ENCODE measurements around the gene SERPINA4.
"Not testable (repeated sequence)": the region's sequence is repeated elsewhere in the genome, so short reads cannot be mapped to it uniquely, and the experiment has no call there.

Gene SERPINA4

GRCh38 chr14:94600148-94600545 is 38.9 kb downstream of the SERPINA4 start:
- H3K9ac ChIP-seq (ENCODE audit: insufficient read length, low read depth), result no peak overlapping the region
- no peak overlapping the region for H3K4me3 ChIP-seq (ENCODE audit: insufficient read length, low read depth)
- no peaks in the 10 kb centered on the region for H3K27me3 ChIP-seq (ENCODE audit: insufficient read depth, insufficient read length)
- H3K4me1 ChIP-seq (ENCODE audit: insufficient read depth, insufficient read length), result peaks cover 10% of the 10 kb centered on the region
- TF ChIP-seq YY1 (IDR thresholded peaks at IDR 0.05; ENCODE audit: insufficient read depth, insufficient read length), result no peak
- TF ChIP-seq SUZ12 (IDR thresholded peaks at IDR 0.05; ENCODE audit: extremely low read depth, insufficient read depth, insufficient read length), result no peak
- no peak for TF ChIP-seq ZNF274 (IDR thresholded peaks at IDR 0.05; ENCODE audit: low read depth, low read length)
- H3K9me3 ChIP-seq (ENCODE audit: insufficient read depth, low read length), result 0 out of 2 replicates have a peak, but pooled peaks cover 5% of the 10 kb centered on the region
- H3K36me3 ChIP-seq (ENCODE audit: insufficient read depth, insufficient read length, low read length), result no peaks in the 10 kb centered on the region
- DNase-seq (ENCODE audit: low read depth, low spot score), result no peak

- Histone ChIP-seq H3K36me3 (ENCODE audit: insufficient read depth, insufficient read length, low read length) (no peaks in the 10 kb centered on the region), H3K4me1 (ENCODE audit: insufficient read depth, insufficient read length) (peaks cover 10% of the 10 kb centered on the region), H3K4me3 (ENCODE audit: insufficient read length, low read depth) (no peak overlapping the region), H3K9me3 (ENCODE audit: insufficient read depth, low read length) (0 out of 2 replicates have a peak, but pooled peaks cover 5% of the 10 kb centered on the region), H3K9ac (ENCODE audit: insufficient read length, low read depth) (no peak overlapping the region), H3K27me3 (ENCODE audit: insufficient read depth, insufficient read length) (no peaks in the 10 kb centered on the region)
- DNase-seq (ENCODE audit: low read depth, low spot score), result no peak
- TF ChIP-seq ZNF274 (IDR thresholded peaks at IDR 0.05; ENCODE audit: low read depth, low read length) (no peak), SUZ12 (IDR thresholded peaks at IDR 0.05; ENCODE audit: extremely low read depth, insufficient read depth, insufficient read length) (no peak), YY1 (IDR thresholded peaks at IDR 0.05; ENCODE audit: insufficient read depth, insufficient read length) (no peak)
Observed at GRCh38 chr14:94601884-94602391, 40.7 kb downstream of the SERPINA4 start.

- Histone ChIP-seq H3K27me3 (ENCODE audit: insufficient read depth, insufficient read length) (no peaks in the 10 kb centered on the region), H3K9ac (ENCODE audit: insufficient read length, low read depth) (no peak overlapping the region), H3K36me3 (ENCODE audit: insufficient read depth, insufficient read length, low read length) (no peaks in the 10 kb centered on the region), H3K9me3 (ENCODE audit: insufficient read depth, low read length) (0 out of 2 replicates have a peak, but pooled peaks cover 5% of the 10 kb centered on the region), H3K4me3 (ENCODE audit: insufficient read length, low read depth) (no peak overlapping the region), H3K4me1 (ENCODE audit: insufficient read depth, insufficient read length) (peaks cover 10% of the 10 kb centered on the region)
- DNase-seq (ENCODE audit: low read depth, low spot score), result no peak
- no peak for TF ChIP-seq SUZ12 (IDR thresholded peaks at IDR 0.05; ENCODE audit: extremely low read depth, insufficient read depth, insufficient read length)
Observed at GRCh38 chr14:94602722-94603121, 41.5 kb downstream of the SERPINA4 start.

- H3K27me3 ChIP-seq (ENCODE audit: insufficient read depth, insufficient read length), result no peaks in the 10 kb centered on the region
- no peak overlapping the region for H3K9ac ChIP-seq (ENCODE audit: insufficient read length, low read depth)
- no peak for DNase-seq (ENCODE audit: low read depth, low spot score)
- no peak overlapping the region for H3K4me3 ChIP-seq (ENCODE audit: insufficient read length, low read depth)
- no peaks in the 10 kb centered on the region for H3K4me1 ChIP-seq (ENCODE audit: insufficient read depth, insufficient read length)
- no peaks in the 10 kb centered on the region for H3K36me3 ChIP-seq (ENCODE audit: insufficient read depth, insufficient read length, low read length)
- 0 out of 2 replicates have a peak, but pooled peaks cover 3% of the 10 kb centered on the region for H3K9me3 ChIP-seq (ENCODE audit: insufficient read depth, low read length)
- no peak for TF ChIP-seq ZNF274 (IDR thresholded peaks at IDR 0.05; ENCODE audit: low read depth, low read length)
- TF ChIP-seq SUZ12 (IDR thresholded peaks at IDR 0.05; ENCODE audit: extremely low read depth, insufficient read depth, insufficient read length), result no peak
- TF ChIP-seq YY1 (IDR thresholded peaks at IDR 0.05; ENCODE audit: insufficient read depth, insufficient read length), result no peak
Observed at GRCh38 chr14:94605361-94605760, 44.1 kb downstream of the SERPINA4 start.

- not testable (repeated sequence) for DNase-seq (ENCODE audit: low read depth, low spot score); H3K9ac ChIP-seq (ENCODE audit: insufficient read length, low read depth); H3K9me3 ChIP-seq (ENCODE audit: insufficient read depth, low read length); H3K4me3 ChIP-seq (ENCODE audit: insufficient read length, low read depth); H3K36me3 ChIP-seq (ENCODE audit: insufficient read depth, insufficient read length, low read length); H3K27me3 ChIP-seq (ENCODE audit: insufficient read depth, insufficient read length); H3K4me1 ChIP-seq (ENCODE audit: insufficient read depth, insufficient read length)
Observed at GRCh38 chr14:94608966-94609365, 47.7 kb downstream of the SERPINA4 start.

GRCh38 chr14:94611179-94611578 is 49.9 kb downstream of the SERPINA4 start:
- Histone ChIP-seq H3K9me3 (ENCODE audit: insufficient read depth, low read length) (no peaks in the 10 kb centered on the region), H3K36me3 (ENCODE audit: insufficient read depth, insufficient read length, low read length) (no peaks in the 10 kb centered on the region), H3K27me3 (ENCODE audit: insufficient read depth, insufficient read length) (no peaks in the 10 kb centered on the region), H3K4me1 (ENCODE audit: insufficient read depth, insufficient read length) (peaks cover 2% of the 10 kb centered on the region), H3K4me3 (ENCODE audit: insufficient read length, low read depth) (no peak overlapping the region), H3K9ac (ENCODE audit: insufficient read length, low read depth) (no peak overlapping the region)
- TF ChIP-seq SUZ12 (IDR thresholded peaks at IDR 0.05; ENCODE audit: extremely low read depth, insufficient read depth, insufficient read length), result no peak
- TF ChIP-seq YY1 (IDR thresholded peaks at IDR 0.05; ENCODE audit: insufficient read depth, insufficient read length), result no peak
- no peak for TF ChIP-seq ZNF274 (IDR thresholded peaks at IDR 0.05; ENCODE audit: low read depth, low read length)
- DNase-seq (ENCODE audit: low read depth, low spot score), result no peak

- DNase-seq (ENCODE audit: low read depth, low spot score), result no peak
- H3K4me1 ChIP-seq (ENCODE audit: insufficient read depth, insufficient read length), result peaks cover 2% of the 10 kb centered on the region
- no peaks in the 10 kb centered on the region for H3K36me3 ChIP-seq (ENCODE audit: insufficient read depth, insufficient read length, low read length)
- no peak within 1 kb of the TSS for H3K9ac ChIP-seq (ENCODE audit: insufficient read length, low read depth)
- H3K4me3 ChIP-seq (ENCODE audit: insufficient read length, low read depth), result no peak within 1 kb of the TSS
- TF ChIP-seq SUZ12 (IDR thresholded peaks at IDR 0.05; ENCODE audit: extremely low read depth, insufficient read depth, insufficient read length), result no peak
- TF ChIP-seq YY1 (IDR thresholded peaks at IDR 0.05; ENCODE audit: insufficient read depth, insufficient read length), result no peak
- no peak for TF ChIP-seq ZNF274 (IDR thresholded peaks at IDR 0.05; ENCODE audit: low read depth, low read length)
- H3K27me3 ChIP-seq (ENCODE audit: insufficient read depth, insufficient read length), result no peaks in the 10 kb centered on the region
- H3K9me3 ChIP-seq (ENCODE audit: insufficient read depth, low read length), result peaks cover 3% of the 10 kb centered on the region; the same call in 1 of the 2 replicates
Observed at GRCh38 chr14:94612174-94612573, 50.9 kb downstream of the SERPINA4 start, which contains the start of gene SERPINA3. TSS of gene SERPINA3 (plus strand) at chr14:94612391. CDS start at chr14:94614442, 2,051 bp downstream.

All from NT2/D1 (cell line).